HG03066 (cell line): ENCODE results near the gene THUMPD3.

ENCODE experiments used
- ATAC-seq: cut with Tn5 transposase; IDR thresholded peaks from one replicate; pipeline ENCODE4 v1.9.1; 2021; ENCODE audit warnings: low read depth; ENCODE audit not compliant: unreplicated experiment

The THUMPD3 gene

DNA sequence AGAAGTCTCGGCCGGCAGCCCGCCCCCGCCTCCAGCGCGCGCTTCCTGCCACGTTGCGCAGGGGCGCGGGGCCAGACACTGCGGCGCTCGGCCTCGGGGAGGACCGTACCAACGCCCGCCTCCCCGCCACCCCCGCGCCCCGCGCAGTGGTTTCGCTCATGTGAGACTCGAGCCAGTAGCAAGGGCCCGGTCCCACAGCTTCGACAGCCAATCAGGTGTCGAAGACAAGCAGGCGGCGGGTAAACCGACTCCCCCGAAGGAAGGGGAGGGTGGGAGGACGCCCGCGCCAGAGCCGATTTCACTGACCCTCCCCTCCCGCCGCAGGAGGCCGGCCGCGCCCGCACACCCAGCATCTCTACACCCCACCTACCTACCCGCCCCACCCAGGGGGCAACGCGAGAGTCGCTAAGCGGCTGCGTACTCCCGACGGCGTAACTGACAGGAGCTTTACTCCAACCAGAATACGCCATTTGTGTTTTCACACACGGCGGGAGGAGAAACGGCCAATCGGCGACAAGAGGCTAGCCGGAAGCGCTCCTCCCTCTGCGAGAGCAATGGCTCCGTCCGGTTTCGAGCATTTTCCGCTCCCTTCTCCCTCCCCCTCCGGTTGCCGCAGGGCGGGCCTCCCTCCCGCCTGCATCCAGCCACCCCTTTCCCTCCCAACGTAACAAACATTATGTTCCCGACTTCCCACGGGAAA, 33.9 kb downstream of the THUMPD3 start:
- peak; percentile 68 for ATAC-seq

GRCh38 chr3:9397332-9397905, 34.6 kb downstream of the THUMPD3 start, which contains the start of gene SETD5:
SETD5 (plus strand) TSS chr3:9397615; CDS start chr3:9428939, 31,324 bp downstream.
- ATAC-seq, result peak; percentile 45

DNA sequence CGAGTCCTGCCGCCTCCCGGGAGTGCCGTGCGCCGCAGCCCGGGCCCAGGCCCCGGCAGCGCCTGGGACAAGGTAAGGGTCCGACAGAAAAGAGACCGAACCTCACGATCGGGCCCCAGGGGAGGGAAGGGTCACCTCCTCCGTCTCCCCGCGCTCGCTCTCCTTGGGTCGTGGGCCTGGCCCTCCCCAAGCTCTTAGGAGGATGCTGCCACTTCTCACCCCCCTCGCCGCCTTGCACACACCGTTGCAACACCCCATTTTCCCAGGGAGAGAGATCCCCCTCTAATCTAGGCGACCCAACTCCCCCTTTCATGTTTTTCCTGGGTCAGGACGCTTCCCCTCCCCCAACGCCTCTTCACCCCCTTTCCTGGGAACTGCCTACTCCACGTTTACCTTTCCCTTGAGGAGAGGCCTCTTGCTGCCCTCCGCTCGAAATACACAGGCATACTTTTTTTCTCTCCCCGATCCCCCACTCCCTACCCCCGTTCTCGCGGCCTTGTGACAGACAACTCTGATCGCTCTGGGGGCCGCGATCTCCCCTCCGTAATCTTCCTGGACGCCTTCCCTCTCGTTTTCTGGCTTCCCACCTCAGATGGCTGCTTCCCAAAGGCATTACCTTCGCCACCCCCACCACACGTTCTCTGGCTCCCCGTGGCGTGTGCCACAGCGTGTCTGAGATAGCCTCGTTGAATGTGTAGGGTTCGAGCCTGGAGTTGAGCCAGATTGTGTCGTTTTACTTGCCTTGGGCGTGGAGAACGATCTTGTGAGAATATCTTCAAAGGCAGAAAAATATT, 35.2 kb downstream of the THUMPD3 start:
- no peak for ATAC-seq

GRCh38 chr3:9398700-9399336, 36.0 kb downstream of the THUMPD3 start:
- ATAC-seq, result no peak

DNA sequence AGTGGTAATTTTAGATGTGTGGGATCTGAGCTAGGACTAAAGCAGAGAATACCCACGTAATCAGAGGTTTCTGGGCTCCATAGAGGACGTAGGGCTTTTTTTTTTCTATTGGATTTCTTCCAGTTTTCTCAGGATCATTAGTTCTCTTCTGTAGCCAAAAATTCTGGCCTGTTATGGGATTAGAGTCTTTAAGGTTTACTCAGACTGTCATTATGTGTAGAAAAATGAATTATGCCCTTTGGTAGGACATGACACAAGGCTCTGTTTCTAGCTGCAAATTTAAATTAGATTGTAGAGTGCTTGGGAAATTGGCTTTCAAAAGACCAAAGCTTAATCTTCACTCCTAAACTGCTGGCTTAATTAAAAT, 36.5 kb downstream of the THUMPD3 start:
- no peak for ATAC-seq

- ATAC-seq, result no peak
Measured at GRCh38 chr3:9399746-9400145, 36.9 kb downstream of the THUMPD3 start.

DNA sequence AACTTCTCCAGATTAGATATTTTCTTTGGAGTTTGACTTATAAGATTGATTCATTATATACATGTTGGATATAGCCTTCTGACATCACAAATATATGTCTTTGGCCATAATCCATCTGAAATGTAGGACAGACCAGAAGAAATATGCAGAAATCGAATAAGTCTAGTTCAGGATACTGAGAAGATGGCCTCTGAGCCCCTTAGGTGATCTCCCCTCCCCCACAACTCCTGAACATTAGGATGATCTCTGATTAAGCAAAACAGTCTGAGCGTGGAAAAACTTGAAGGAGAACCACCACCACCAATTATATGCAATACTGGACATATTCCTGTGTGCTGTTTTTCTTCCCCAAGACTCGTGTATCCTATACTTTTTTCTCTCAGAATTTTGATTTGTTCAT, 37.8 kb downstream of the THUMPD3 start:
- ATAC-seq, result no peak

- ATAC-seq, result no peak
Measured at GRCh38 chr3:9401986-9402385, 39.1 kb downstream of the THUMPD3 start.

GRCh38 chr3:9402410-9403228, 39.8 kb downstream of the THUMPD3 start:
- ATAC-seq, result no peak

GRCh38 chr3:9403463-9403862, 40.6 kb downstream of the THUMPD3 start:
- ATAC-seq, result no peak

DNA sequence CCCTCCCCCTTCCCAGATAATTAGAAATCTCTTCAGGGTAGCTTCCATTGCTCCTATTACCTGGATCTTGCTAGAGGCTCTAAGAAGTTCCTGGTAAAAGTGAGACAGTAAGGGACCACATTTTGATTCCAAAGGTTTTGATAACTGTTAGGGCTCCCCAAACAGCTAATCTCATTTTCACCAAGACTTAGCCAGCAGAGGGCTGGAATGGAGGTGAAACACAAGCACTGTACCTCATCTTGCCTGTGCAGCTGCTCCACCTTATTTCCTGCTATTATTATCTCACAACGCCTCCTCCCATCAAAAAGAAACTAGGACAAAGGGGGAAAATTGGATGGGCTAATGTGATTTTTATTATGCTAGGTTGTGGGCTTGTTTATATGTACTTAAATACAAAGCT, 41.8 kb downstream of the THUMPD3 start:
- no peak for ATAC-seq

DNA sequence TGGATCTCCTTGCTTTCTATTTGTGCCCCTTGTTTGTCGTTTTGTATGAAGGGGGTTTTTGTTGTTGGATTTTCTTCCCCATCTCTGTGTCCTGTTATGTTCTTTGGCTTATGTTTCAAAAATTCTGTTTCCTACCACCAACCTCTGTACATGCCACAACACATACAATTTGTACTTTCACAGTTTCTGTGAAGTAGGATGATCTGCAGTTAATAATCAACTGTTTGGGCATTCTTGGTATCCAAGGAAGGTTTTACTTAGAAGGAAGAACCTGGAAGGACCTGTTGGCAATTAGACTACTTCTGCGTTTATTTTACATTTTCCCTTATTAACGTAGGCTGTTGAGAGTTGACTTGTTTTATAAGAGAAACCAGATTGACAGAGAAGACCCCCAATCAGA, 42.9 kb downstream of the THUMPD3 start:
- ATAC-seq, result no peak

- no peak for ATAC-seq
Measured at GRCh38 chr3:9406856-9407626, 44.2 kb downstream of the THUMPD3 start.

- no peak for ATAC-seq
Measured at GRCh38 chr3:9408061-9408460, 45.2 kb downstream of the THUMPD3 start.

- no peak for ATAC-seq
Measured at GRCh38 chr3:9408546-9408945, 45.7 kb downstream of the THUMPD3 start.

DNA sequence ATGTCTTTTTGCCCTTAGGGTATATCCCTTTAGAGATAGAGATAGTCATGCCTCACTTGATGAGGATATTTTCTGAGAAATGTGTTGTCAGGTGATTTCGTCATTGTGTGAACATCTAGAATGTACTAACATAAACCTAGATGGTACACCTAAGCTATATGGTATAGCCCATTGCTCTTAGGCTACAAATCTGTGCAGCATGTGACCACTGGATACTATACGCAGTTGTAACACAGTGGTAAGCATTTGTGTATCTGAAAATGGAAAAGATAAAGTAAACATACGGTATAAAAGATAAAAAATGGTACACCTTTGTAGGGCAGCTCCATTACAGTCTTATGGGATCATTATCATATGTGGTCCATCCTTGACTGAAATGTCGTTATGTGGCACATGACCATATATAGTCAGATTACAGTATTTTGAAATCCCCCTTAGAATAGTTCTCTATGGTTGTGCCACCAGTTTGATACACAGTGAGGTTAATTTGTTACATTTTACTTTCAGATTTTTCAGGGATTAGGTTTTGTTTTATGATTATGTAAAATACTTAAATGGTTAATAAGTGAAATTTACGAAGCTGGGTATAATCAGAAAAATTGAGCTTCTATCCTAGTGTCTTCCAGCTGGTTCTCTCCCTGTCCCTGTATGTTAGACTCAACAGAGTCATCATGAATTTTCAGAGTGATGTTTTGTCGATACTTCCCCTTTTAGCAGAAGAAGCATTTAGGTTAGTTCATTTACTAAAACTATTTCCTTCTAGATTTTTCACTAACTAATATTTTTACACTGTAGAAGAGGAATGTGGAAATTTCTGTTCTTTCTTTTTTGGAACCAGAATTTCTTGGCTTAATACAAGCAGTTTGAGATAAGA, 47.4 kb downstream of the THUMPD3 start:
- ATAC-seq, result no peak

GRCh38 chr3:9411302-9411701, 48.4 kb downstream of the THUMPD3 start:
- no peak for ATAC-seq

DNA sequence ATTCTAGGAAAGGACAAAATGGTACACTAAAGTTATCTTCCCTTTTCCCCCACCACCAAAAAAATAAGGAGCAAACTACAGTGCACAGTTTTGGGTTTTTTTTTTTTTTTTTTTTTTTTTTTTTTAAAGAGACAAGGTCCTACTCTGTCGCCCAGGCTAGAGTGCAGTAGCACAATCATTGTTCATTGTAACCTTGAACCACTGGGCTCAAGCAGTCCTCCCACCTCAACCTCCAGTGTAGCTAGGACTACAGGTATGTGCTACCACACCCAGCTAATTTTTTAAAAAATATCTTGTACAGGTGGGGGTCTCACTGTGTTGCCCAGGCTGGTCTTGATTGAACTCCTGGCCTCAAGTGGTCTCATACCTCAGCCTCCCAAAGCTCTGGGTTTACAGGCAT, 49.4 kb downstream of the THUMPD3 start:
- ATAC-seq, result no peak

DNA sequence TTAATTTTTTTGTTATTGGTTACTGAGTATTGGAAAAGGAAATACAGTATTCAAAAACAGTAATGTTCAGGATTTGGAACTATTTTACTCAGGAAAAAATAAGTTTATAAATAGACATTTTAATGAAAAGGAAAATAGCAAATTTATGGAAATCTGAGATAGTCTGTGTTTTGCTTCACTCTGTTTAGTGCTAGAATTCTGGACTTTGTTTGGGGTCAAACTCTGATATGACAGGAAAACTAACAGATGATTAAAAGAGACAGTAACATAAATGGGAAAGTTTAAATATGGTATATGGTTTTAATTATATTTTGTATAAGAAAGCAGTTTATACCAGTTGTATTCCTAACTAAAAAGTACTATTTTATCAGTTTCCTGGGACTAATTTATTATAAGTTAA, 52.0 kb downstream of the THUMPD3 start:
- no peak for ATAC-seq
